C4-2B (cell line): ENCODE results near the gene ATP7B.

Experiments
- CTCF ChIP-seq: fragments of 450-650 bp; conservative IDR thresholded peaks from 2 replicates; pipeline ENCODE4 v1.5.1; 2017; ENCODE audit warnings: mild to moderate bottlenecking
- ZFX ChIP-seq: fragments of 450-650 bp; IDR thresholded peaks from 2 replicates; pipeline ENCODE4 v1.6.1; 2017

DNA sequence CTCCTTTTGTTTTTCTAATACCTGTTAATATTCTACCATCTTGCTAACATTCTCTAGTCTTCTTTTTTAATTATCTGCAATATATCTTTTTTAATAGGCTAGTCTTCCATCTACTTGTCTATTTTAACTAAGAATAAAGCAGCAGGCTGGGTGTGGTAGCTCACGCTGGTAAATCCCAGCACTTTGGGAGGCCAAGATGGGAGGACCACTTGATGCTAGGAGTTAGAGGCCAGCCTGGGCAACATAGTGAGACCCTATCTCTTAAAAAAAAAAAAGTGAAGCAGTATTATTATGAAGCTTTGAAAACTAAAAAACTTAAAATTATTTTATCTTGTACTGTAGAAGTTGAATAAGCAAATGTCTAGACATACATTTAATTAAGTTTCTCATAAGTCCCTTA lies 16.6 kb upstream of the ATP7B start:
- TF ChIP-seq CTCF (no peak), ZFX (no peak)
